HG03439 (cell line): ENCODE measurements around the gene METTL6.
"Not testable (repeated sequence)": the region's sequence is repeated elsewhere in the genome, so short reads cannot be mapped to it uniquely, and the experiment has no call there.

Source experiments
- ATAC-seq: cut with Tn5 transposase; IDR thresholded peaks from one replicate; pipeline ENCODE4 v1.9.1; 2021; ENCODE audit warnings: mild to moderate bottlenecking, moderate library complexity; ENCODE audit not compliant: unreplicated experiment

The METTL6 gene, protein sequence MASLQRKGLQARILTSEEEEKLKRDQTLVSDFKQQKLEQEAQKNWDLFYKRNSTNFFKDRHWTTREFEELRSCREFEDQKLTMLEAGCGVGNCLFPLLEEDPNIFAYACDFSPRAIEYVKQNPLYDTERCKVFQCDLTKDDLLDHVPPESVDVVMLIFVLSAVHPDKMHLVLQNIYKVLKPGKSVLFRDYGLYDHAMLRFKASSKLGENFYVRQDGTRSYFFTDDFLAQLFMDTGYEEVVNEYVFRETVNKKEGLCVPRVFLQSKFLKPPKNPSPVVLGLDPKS

DNA sequence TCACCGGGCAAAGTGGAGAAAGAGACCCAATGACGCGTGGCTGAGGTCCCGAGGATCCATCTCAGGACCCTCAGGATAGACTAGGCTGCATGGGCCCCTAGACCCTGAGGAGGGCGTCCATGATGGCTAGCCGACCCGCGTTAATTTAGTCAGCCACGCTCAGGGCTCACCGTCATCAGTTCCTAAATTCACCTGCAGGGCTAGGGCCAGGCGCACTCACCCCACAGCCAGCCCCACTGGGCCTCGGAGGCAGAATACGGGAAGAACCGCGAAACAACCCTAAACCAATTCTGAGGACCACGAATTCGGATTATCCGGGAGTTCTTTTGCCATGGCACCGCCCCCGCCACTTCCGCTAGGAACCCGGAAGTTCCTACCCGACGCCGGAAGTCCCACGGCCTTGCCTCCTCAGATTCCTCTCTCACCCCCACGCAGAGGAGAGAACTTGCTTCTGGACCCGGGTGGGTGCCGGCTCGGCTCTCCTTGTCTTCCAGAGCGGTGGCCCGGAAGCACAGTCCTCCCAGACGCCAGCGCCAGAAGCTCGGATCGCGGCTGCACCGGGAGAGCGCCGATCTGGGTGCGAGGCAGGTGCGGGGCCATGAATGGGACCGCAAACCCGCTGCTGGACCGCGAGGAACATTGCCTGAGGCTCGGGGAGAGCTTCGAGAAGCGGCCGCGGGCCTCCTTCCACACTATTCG is at the start of gene METTL6, which contains the start of gene EAF1:
TSS of gene METTL6 (minus strand) at position 363 of the 699 bp plus-strand sequence. CDS start 1,033 bp downstream, outside the sequence.
TSS of gene EAF1 (plus strand) at position 417 of the 699 bp plus-strand sequence. CDS start at position 599, 182 bp downstream.
- peak; percentile 84 for ATAC-seq

DNA sequence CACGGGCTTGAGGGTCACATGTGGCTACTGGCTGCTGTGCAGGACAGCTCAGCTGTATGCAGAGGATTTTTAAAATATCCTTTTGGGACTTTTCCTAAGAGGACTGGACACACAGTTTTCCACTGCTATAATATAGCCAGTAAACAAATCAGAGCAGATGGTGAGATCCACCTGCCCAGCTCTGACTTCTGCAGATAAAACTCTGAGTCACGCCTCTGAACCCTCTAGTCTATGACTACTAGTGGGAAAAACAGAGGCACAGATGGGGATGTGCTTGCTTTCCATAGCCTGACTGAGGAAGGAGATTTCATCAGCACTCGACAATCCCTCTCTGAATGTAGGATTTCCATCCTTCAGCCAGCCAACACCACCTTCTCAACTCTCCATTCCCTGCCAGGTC is 49.0 kb upstream of the METTL6 start:
- ATAC-seq = no peak

DNA sequence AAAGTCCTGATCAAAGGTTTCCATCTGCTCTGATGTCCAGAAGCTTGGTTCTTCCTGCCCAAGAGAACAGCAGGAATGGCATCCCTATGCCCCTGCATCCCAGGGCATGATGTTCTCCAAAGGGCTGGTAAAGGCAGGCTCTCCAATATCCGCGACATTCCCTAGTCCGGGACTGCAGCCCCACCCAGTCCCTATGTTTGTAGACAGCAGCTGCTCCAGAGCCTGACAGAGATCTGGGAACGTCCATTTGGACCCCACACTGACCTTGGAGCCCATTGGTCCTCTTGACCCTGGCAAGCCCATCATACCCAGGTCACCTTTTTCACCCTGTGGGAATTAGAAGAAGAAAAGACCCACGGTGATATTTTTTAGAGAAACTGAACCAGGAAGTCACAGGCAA is 47.8 kb upstream of the METTL6 start:
- no peak for ATAC-seq

DNA sequence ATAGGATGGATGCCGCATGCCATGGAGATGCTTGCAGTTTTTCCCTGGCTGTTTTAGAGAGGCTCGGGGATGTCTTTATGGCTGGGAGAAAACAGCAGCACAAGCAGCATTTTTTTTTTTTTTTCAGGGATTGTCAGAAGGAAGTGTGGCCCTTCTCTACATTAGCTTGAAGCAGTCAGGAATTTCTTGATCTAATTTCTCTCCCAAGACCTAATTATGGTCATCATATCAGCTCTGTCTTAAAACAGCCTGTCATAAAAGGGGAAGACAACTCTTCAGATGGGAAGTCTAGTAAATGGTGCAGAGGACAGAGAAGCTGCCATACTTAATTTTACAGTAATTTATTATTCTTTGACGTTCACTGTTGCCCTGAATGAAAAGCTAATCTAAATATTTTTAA is 44.5 kb upstream of the METTL6 start:
- no peak for ATAC-seq

DNA sequence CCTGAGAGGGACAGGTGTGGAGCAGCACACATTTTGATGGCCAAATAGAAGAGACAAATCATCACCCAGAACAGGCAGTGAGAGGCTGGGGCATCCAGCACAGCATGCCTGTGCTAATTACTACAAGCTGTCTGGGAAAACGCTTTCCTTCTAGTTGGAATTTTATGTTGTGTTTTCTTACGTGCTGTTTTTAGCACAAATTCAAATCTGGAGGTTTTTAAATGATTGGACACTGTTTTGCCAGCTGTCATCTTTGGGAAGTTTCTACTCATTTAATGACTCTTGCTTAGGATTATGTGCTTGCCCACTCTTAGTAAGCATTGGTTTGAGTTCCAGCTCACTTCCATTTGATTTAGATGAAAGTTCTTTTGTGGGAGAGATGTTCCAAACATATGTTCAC is 43.5 kb upstream of the METTL6 start:
- ATAC-seq = no peak

DNA sequence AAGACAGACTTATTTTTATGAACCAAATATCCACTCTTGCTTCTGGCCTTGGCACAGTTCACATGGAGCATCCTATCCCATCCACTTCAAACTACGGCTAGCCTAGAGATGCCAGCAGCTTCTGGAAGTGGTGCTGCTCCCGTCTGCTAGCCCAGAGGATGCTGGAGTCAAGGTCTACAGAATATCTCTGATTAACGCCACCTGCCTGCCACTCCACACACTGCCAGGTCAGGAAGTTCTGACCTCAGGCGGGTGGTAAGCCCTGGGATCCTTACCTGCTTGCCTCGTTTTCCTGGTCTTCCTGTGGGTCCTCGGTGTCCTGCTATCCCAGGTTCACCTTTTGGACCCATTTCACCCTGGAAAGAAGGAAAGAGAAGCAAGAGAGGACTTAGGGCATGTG is 42.9 kb upstream of the METTL6 start:
- no peak for ATAC-seq

DNA sequence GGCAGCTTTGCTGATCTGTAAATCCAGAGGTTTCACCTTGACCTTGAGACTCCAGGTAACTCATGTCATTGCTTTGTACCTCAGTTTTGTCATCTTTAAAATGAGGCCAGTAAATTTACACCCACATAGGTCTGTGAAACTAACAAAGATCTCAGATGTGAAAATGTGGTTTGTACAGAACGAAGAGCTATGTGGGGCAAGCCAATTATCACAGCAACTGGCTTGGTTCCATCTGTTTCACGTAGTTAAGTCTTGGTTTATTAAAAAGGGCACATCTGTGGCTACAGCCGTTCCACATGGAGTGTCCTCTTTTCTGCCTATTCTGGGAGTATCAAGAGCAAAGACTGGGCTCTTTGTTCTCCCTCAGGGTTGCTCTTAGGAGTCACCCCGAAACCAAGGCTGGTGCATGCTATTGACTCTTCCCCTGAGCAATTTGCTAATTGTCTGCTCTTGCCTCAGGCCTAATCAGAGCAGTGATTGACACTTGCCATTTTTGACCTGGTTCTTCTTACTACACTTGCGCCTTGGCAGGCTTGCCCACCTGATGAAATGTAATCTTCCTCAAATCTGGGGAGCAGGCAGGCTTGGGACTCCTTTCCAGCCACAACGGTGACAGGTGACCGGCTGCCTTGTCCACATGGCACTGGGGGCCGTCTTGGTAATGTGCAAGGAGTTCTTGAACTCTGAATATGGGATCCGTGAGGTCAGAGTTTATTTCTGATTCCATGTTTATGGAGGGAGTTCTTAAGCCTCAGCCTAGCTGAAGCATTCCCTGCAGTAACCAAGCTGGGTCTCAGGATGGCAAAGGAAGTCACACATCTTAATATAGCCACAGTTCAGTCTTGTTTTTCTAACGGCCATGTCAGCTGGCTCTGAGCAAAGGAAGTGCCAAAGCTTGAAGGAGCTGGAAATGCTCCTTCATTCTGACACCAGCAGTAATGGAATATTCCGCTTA is 40.2 kb upstream of the METTL6 start:
- peak; percentile 51 for ATAC-seq

DNA sequence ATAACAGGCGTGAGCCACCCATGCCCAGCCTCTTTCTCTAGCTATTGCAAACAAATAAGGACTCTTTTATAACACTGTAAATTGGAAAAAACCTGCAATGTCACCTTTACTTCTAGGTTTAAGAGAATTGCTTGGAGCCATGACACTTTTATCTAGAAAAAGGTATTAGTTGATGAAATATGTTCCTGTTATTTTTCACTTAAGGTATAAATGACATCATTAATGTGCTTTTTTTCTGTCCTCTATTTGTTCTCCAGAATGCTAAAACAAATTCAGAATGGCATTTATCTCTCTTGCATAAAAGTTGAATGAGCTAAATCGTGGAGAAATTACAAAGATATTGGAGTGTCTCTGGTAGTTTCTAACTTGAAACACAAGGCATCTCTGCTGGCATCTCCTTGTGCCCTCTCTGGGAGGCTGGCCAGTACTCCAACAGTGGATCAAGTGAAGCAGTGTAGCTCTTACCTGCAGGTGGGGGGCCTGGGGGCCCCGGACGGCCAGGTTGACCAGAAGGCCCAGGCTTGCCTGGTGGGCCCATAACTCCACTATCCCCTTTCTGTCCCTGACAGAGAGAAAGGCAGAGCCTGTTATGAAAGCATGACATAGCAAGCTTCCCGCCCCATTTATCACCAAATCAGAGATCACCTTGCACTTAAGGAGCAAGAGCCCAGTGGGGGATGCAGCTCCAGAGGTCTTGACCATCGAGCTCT is 38.7 kb upstream of the METTL6 start:
- ATAC-seq = no peak

DNA sequence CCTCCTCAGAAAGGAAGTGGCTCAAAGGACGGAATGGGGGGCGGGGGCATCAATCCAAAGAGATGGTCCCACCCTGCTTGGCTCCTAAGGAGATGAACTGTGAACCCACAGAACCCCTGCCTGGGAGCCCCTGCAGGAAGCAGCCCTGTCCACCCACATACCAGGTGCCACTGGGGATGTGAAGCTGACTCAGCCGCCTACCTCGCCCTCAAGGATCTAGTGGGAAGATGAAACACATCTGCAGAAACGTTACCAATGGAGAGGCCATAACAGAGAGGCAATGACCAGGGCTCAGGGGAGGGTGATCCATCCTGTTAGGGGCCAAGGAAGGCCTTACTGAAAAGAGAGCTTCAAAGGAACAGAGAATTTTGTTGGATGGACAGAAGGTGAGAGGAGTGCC is 35.1 kb upstream of the METTL6 start:
- ATAC-seq = no peak

DNA sequence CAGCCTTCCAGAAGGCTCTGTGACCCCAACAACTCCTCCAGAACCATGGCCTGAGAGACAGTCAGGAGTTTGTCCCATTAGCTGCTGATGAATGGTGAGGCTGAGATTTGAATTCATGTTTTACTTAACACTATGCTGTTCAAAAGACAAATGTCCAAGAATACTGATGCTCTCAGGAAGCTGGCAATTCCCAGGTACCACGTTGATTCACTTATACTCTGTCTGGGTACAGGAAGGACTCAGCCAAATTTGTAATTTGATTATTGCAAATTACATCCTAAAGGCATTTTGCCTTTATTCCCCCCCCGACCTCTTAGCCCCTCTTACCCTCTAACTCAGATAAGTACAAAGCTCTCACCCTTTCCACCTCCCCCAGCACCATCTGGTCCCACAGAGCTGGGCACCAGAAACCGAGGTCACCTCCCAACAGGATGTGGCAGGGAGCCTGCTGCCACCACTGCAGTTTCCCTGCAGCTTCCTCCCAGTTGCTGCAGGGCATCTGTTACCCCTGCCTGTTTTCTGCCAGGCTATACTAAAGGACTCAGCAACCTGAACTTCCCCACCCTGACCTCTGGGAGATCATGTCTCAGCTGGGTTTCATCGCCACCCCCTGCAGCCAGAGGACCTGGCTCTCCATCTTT is 33.7 kb upstream of the METTL6 start:
- no peak for ATAC-seq

DNA sequence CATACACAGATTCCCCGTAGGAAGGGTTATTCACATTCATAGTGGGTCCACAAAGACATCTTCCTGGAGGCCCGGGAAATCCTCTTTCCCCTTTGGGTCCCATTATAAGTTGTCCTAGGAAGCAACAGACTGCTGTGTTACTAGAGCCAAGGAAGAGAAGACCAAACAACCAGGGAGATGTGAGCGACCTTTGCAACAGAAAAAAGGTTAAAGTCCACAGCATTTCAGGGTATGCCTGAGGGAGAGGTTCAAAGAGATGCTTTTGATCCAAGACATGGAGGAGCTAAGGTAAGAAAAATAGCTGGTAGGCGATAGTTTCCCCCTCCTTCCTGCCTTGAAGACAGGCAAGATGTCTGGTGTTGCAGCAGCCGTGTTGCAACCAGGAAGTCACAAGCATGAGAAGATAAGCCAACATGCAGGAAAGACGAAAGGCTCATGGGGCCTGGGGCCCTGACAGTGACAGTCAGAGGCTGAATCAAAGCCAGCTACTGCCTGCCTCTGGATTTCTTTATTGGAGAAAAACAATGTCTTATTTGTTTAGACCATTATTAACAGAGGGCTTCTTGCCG is 31.0 kb upstream of the METTL6 start:
- ATAC-seq = no peak

DNA sequence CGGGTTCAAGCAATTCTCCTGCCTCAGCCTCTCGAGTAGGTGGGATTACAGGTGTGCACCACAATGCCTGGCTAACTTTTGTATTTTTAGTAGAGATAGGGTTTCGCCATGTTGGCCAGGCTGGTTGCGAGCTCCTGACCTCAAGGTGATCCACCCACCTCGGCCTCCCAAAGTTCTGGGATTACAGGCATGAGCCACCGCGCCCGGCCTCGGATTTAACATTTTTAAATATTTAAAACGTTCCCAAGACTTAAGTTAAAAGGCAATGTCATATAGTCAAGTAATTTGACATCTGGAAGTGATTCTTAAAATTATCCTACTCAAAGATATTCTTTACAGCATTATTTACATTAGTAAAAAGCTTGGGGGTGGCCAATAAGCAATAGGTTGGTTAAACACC is 29.6 kb upstream of the METTL6 start:
- ATAC-seq = not testable (repeated sequence)

DNA sequence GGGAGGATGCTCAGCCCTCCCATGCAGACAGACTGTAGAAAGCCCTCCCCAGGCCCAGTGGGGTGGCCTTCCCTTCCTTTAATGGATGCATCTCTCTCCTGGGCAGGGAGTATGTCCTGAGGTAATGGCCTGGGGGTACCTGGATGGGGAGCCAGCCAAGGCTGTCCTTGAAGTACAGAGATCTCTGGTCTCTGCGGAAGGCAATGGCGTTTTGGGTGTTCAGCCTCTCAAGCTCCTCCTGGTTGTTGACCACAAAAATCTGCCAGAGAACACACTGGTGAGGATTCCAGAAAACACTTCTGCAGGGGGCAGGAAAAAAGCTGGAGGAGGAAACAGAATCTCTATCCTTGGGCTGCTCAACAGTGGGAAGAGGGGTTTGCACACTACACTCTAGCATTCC is 29.0 kb upstream of the METTL6 start:
- no peak for ATAC-seq

DNA sequence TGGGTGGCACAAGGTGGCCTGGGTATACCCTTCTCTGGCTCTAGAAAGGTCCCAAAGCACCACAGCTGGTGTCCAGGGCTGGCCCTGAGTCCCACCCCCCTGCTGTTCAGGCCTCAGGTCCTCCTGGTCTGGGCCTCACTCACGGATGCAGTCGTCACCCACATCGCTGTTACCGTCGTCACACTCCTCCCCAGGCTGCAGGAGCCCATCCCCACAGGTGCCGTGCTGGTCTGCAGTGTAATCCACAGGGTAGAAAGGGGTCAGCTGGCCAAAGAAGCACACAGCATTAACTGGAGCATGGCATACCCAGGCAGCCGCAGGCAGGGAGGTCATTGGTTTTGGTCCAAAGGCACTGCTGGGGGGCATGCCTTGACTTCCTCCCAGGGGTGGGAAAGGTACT is 28.4 kb upstream of the METTL6 start:
- ATAC-seq = no peak

DNA sequence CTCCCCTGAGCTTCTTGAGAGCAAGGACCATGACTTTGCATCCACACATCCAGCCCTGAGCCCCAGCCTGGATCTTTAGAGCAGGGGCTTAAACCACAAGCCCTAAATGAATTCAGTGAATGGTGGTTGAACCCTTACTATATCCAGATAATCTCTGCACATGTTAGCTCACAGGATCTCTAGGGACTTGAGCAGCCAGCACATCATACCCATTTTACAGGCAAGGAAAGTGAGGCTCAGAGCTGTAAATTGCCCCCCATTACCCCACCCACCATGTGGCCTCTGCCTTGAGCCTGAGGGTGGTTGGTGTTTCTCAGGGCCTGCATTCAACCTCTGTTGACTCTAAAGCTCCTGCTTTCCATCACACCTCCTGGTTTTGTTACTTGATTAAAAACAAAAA is 27.6 kb upstream of the METTL6 start:
- no peak for ATAC-seq

DNA sequence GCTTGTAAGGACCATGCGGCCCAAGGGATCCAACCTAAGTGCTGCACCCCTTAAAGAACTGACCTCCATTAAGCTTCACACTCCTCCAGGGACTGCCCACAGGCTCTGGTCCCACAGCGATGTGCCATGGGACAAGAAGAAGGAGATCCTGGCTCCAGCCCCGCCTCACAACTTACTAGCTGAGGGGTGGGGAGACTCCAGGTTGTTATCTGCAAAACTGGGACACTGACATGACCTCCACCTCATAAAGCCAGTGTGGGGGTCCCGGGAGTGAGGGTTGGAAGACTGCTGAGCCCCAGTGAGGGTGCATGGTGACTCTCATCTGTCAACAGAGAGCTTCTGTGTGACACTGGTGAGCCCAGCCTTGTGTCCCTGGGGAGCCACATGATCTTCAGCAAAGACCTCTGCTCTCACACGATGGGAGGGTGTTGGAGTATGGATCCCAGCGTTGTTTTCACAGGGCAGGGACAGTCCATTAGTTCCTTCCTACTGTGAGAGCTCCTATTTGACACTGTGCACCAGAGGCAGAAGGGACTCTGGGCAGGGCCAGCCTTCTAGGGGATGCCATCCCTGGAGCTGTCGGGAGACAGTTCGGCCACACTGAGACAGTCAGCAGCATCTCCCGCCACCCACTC is 26.8 kb upstream of the METTL6 start:
- no peak for ATAC-seq

DNA sequence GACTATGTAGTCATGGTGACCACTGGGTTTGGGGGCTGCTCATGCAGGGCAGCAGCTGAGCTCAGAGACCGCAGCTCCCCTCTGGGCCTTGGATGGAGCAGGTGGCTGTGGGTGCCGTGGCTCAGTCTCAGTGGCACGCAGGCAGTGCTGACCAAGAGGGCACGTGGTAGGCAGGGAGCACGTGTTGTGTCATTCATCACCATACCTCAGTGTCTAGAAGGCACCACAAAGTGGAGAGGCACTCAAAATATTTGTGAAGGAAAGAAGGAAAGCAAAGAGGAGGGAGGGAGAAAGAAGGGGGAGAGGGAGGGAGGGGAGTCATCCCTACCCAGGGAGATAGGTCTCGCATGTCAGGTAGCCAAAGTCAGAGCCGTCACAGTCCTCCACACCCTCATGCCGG is 26.2 kb upstream of the METTL6 start:
- ATAC-seq = no peak

DNA sequence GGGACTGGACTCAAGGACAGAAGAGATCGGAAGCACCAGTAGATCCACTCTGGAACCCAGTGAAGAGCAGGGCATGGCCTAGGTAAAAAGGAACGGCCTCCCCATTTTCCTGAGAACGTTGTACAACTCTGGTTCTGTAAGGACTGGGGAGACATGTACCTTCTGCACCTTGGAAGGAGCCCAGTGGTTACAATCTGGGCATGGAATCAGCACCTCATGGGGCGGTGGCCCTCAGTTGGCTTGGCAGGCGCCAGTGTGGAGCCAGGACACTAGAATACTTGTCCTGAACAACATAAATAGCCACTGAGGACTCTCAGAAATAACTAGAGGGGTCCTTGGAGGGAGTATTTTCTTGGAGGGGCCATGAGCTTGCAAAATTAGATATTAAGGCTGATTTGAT is 25.6 kb upstream of the METTL6 start:
- ATAC-seq = no peak

DNA sequence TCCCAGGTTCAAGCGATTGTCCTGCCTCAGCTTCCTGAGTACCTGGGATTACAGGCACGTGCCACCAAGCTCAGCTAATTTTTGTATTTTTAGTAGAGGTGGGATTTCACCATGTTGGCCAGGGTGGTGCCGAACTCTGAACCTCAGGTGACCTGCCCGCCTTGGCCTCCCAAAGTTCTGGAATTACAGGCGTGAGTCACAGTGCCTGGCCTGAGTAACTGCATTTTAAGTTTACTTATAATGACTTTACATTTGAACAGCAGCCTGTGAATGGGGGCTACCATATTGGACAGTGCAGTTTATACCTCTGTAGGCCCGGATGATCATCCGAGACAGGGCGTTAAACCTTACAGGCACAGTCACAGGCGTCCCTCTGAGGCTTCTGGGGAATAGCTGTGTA is 24.8 kb upstream of the METTL6 start:
- ATAC-seq = no peak
